HEK293 (cell line): ENCODE results near the gene RUFY1.

ENCODE experiments used
- GLI4 ChIP-seq: fragments of 450-650 bp; formaldehyde crosslinking; IDR thresholded peaks from 2 replicates; pipeline ENCODE4 v1.5.1; 2016; ENCODE audit warnings: missing biosample characterization, missing genetic modification characterization
- SP7 ChIP-seq: fragments of 450-650 bp; formaldehyde crosslinking; IDR thresholded peaks from 2 replicates; pipeline ENCODE4 v1.5.1; 2016; ENCODE audit warnings: missing biosample characterization, missing genetic modification characterization
- WT1 ChIP-seq: fragments of 450-650 bp; formaldehyde crosslinking; IDR thresholded peaks from 2 replicates; pipeline ENCODE4 v1.5.1; 2016; ENCODE audit warnings: missing biosample characterization, missing genetic modification characterization
- ZBTB21 ChIP-seq: fragments of 450-650 bp; formaldehyde crosslinking; IDR thresholded peaks from 2 replicates; pipeline ENCODE4 v1.5.1; 2017; ENCODE audit warnings: missing biosample characterization, missing genetic modification characterization
- ZBTB8A ChIP-seq: fragments of 450-650 bp; formaldehyde crosslinking; IDR thresholded peaks from 2 replicates; pipeline ENCODE4 v1.5.1; 2016; ENCODE audit warnings: missing biosample characterization, missing genetic modification characterization
- ZEB2 ChIP-seq: fragments of 450-650 bp; formaldehyde crosslinking; IDR thresholded peaks from 2 replicates; pipeline ENCODE4 v1.5.1; 2016; ENCODE audit warnings: missing biosample characterization, missing genetic modification characterization
- ZFP37 ChIP-seq: fragments of 450-650 bp; formaldehyde crosslinking; IDR thresholded peaks from 2 replicates; pipeline ENCODE4 v1.5.1; 2016; ENCODE audit warnings: missing biosample characterization, missing genetic modification characterization
- ZFP69B ChIP-seq: fragments of 450-650 bp; formaldehyde crosslinking; IDR thresholded peaks from 2 replicates; pipeline ENCODE4 v1.5.1; 2016; ENCODE audit warnings: missing biosample characterization, missing genetic modification characterization
- ZNF140 ChIP-seq: fragments of 450-650 bp; formaldehyde crosslinking; IDR thresholded peaks from 2 replicates; pipeline ENCODE4 v1.5.1; 2016; ENCODE audit warnings: missing biosample characterization, missing genetic modification characterization
- ZNF175 ChIP-seq: fragments of 450-650 bp; formaldehyde crosslinking; IDR thresholded peaks from 2 replicates; pipeline ENCODE4 v1.5.1; 2016; ENCODE audit warnings: missing biosample characterization, missing genetic modification characterization
- ZNF23 ChIP-seq: fragments of 450-650 bp; formaldehyde crosslinking; IDR thresholded peaks from 2 replicates; pipeline ENCODE4 v1.5.1; 2016; ENCODE audit warnings: missing biosample characterization, missing genetic modification characterization, borderline replicate concordance
- ZNF239 ChIP-seq: fragments of 450-650 bp; formaldehyde crosslinking; IDR thresholded peaks from 2 replicates; pipeline ENCODE4 v1.5.1; 2016; ENCODE audit warnings: missing biosample characterization, missing genetic modification characterization
- ZNF266 ChIP-seq: fragments of 450-650 bp; formaldehyde crosslinking; IDR thresholded peaks from 2 replicates; pipeline ENCODE4 v1.5.1; 2016; ENCODE audit warnings: missing biosample characterization, missing genetic modification characterization, low read depth
- ZNF335 ChIP-seq: fragments of 450-650 bp; formaldehyde crosslinking; conservative IDR thresholded peaks from 2 replicates; pipeline ENCODE4 v1.5.1; 2016; ENCODE audit warnings: missing biosample characterization, missing genetic modification characterization
- ZNF354C ChIP-seq: fragments of 450-650 bp; formaldehyde crosslinking; IDR thresholded peaks from 2 replicates; pipeline ENCODE4 v1.5.1; 2016; ENCODE audit warnings: missing biosample characterization, missing genetic modification characterization, low read depth, borderline replicate concordance
- ZNF391 ChIP-seq: fragments of 450-650 bp; formaldehyde crosslinking; IDR thresholded peaks from 2 replicates; pipeline ENCODE4 v1.5.1; 2016; ENCODE audit warnings: low read depth, missing biosample characterization, missing genetic modification characterization, borderline replicate concordance
- ZNF426 ChIP-seq: fragments of 450-650 bp; formaldehyde crosslinking; IDR thresholded peaks from 2 replicates; pipeline ENCODE4 v1.5.1; 2017; ENCODE audit warnings: missing biosample characterization, missing genetic modification characterization, mild to moderate bottlenecking, inconsistent platforms, moderate library complexity
- ZNF521 ChIP-seq: fragments of 450-650 bp; formaldehyde crosslinking; IDR thresholded peaks from 2 replicates; pipeline ENCODE4 v1.5.1; 2017; ENCODE audit warnings: missing biosample characterization, mild to moderate bottlenecking, missing genetic modification characterization
- ZNF529 ChIP-seq: fragments of 450-650 bp; formaldehyde crosslinking; IDR thresholded peaks from 2 replicates; pipeline ENCODE4 v1.5.1; 2017; ENCODE audit warnings: missing genetic modification characterization, missing biosample characterization; ENCODE audit not compliant: insufficient replicate concordance
- ZNF530 ChIP-seq: fragments of 450-650 bp; formaldehyde crosslinking; IDR thresholded peaks from 2 replicates; pipeline ENCODE4 v1.5.1; 2016; ENCODE audit warnings: low read depth, missing biosample characterization, missing genetic modification characterization
- ZNF600 ChIP-seq: fragments of 450-650 bp; formaldehyde crosslinking; IDR thresholded peaks from 2 replicates; pipeline ENCODE4 v1.5.1; 2016; ENCODE audit warnings: missing biosample characterization, missing genetic modification characterization
- ZNF654 ChIP-seq: fragments of 450-650 bp; formaldehyde crosslinking; IDR thresholded peaks from 2 replicates; pipeline ENCODE4 v1.5.1; 2016; ENCODE audit warnings: low read depth, missing biosample characterization, missing genetic modification characterization
- ZNF658 ChIP-seq: fragments of 450-650 bp; formaldehyde crosslinking; IDR thresholded peaks from 2 replicates; pipeline ENCODE4; 2016; ENCODE audit warnings: missing biosample characterization, missing genetic modification characterization
- ZNF792 ChIP-seq: fragments of 450-650 bp; formaldehyde crosslinking; IDR thresholded peaks from 2 replicates; pipeline ENCODE4 v1.5.1; 2016; ENCODE audit warnings: missing biosample characterization, missing genetic modification characterization
- ZSCAN30 ChIP-seq: fragments of 450-650 bp; IDR thresholded peaks from 2 replicates; pipeline ENCODE4 v1.5.1; 2018; ENCODE audit warnings: missing biosample characterization, mild to moderate bottlenecking, missing genetic modification characterization, moderate library complexity
- TF ChIP-seq, protein P1 (sequence below): fragments of 450-650 bp; formaldehyde crosslinking; IDR thresholded peaks from 2 replicates; pipeline ENCODE4 v1.5.1; 2016; ENCODE audit warnings: missing biosample characterization, missing genetic modification characterization
- TF ChIP-seq, protein P2 (sequence below): fragments of 450-650 bp; formaldehyde crosslinking; IDR thresholded peaks from 2 replicates; pipeline ENCODE4 v1.5.0; 2017; ENCODE audit warnings: missing biosample characterization, missing genetic modification characterization, borderline replicate concordance
- TF ChIP-seq, protein P3 (sequence below): fragments of 450-650 bp; formaldehyde crosslinking; IDR thresholded peaks from 2 replicates; pipeline ENCODE4 v1.5.1; 2017; ENCODE audit warnings: missing biosample characterization, missing genetic modification characterization
- TF ChIP-seq, protein P4 (sequence below): fragments of 450-650 bp; formaldehyde crosslinking; IDR thresholded peaks from 2 replicates; pipeline ENCODE4 v1.5.1; 2016; ENCODE audit warnings: missing biosample characterization, missing genetic modification characterization
- TF ChIP-seq, protein P5 (sequence below): fragments of 450-650 bp; formaldehyde crosslinking; IDR thresholded peaks from 2 replicates; pipeline ENCODE4 v1.5.1; 2017; ENCODE audit warnings: missing biosample characterization, missing genetic modification characterization

The RUFY1 gene

DNA sequence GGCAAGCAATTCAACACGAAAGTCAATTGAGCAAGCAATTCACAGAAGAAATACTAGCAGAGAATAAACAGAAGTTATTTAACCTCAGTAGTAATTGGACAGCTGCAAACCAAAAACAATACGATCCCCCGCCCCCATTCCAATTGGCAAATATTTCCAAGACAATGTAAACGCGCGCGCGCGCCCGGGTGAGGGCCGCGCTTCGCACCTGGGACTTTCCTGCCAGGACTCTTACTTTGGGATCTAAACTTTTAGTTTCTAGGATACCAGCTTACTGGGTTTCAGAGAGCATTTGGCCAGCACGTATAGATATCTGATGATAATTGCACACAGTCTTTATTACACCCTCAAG is 8.6 kb downstream of the RUFY1 start (continued):
- TF ChIP-seq, protein P1, sequence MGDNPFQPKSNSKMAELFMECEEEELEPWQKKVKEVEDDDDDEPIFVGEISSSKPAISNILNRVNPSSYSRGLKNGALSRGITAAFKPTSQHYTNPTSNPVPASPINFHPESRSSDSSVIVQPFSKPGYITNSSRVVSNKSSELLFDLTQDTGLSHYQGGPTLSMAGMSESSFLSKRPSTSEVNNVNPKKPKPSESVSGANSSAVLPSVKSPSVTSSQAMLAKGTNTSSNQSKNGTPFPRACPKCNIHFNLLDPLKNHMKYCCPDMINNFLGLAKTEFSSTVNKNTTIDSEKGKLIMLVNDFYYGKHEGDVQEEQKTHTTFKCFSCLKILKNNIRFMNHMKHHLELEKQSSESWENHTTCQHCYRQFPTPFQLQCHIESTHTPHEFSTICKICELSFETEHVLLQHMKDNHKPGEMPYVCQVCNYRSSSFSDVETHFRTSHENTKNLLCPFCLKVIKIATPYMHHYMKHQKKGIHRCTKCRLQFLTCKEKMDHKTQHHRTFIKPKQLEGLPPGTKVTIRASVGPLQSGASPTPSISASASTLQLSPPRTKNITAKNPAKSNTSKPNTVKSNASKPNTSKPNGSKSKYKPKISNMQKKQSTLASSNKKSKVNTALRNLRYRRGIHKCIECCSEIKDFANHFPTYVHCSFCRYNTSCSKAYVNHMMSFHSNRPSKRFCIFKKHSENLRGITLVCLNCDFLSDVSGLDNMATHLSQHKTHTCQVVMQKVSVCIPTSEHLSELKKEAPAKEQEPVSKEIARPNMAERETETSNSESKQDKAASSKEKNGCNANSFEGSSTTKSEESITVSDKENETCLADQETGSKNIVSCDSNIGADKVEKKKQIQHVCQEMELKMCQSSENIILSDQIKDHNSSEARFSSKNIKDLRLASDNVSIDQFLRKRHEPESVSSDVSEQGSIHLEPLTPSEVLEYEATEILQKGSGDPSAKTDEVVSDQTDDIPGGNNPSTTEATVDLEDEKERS: no peak
- TF ChIP-seq ZNF391 (tag by site-specific recombination) (no peak), ZBTB21 (no peak), ZNF792 (no peak), ZNF600 (tag by site-specific recombination) (no peak), ZNF658 (no peak), ZBTB8A (tag by site-specific recombination) (no peak), ZNF521 (no peak), ZSCAN30 (no peak), GLI4 (tag by site-specific recombination) (no peak), ZNF654 (tag by site-specific recombination) (no peak), ZNF266 (tag by site-specific recombination) (no peak), ZFP37 (tag by site-specific recombination) (no peak; the same call in 1 of the 2 replicates), ZNF335 (tag by site-specific recombination) (no peak), ZNF23 (tag by site-specific recombination) (no peak), ZNF175 (tag by site-specific recombination) (no peak), ZNF530 (no peak), ZNF426 (tag by site-specific recombination) (no peak), ZNF529 (tag by site-specific recombination) (no peak), SP7 (tag by site-specific recombination) (no peak; the same call in 1 of the 2 replicates), ZNF354C (no peak), ZNF239 (tag by site-specific recombination) (no peak), WT1 (tag by site-specific recombination) (no peak), ZFP69B (tag by site-specific recombination) (peak; percentile 32; the same call in 1 of the 2 replicates), ZNF140 (no peak), ZEB2 (peak; percentile 73)
- TF ChIP-seq, protein P2, sequence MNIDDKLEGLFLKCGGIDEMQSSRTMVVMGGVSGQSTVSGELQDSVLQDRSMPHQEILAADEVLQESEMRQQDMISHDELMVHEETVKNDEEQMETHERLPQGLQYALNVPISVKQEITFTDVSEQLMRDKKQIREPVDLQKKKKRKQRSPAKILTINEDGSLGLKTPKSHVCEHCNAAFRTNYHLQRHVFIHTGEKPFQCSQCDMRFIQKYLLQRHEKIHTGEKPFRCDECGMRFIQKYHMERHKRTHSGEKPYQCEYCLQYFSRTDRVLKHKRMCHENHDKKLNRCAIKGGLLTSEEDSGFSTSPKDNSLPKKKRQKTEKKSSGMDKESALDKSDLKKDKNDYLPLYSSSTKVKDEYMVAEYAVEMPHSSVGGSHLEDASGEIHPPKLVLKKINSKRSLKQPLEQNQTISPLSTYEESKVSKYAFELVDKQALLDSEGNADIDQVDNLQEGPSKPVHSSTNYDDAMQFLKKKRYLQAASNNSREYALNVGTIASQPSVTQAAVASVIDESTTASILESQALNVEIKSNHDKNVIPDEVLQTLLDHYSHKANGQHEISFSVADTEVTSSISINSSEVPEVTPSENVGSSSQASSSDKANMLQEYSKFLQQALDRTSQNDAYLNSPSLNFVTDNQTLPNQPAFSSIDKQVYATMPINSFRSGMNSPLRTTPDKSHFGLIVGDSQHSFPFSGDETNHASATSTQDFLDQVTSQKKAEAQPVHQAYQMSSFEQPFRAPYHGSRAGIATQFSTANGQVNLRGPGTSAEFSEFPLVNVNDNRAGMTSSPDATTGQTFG (tag by site-specific recombination): no peak
- TF ChIP-seq, protein P3, sequence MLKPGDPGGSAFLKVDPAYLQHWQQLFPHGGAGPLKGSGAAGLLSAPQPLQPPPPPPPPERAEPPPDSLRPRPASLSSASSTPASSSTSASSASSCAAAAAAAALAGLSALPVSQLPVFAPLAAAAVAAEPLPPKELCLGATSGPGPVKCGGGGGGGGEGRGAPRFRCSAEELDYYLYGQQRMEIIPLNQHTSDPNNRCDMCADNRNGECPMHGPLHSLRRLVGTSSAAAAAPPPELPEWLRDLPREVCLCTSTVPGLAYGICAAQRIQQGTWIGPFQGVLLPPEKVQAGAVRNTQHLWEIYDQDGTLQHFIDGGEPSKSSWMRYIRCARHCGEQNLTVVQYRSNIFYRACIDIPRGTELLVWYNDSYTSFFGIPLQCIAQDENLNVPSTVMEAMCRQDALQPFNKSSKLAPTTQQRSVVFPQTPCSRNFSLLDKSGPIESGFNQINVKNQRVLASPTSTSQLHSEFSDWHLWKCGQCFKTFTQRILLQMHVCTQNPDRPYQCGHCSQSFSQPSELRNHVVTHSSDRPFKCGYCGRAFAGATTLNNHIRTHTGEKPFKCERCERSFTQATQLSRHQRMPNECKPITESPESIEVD (tag by site-specific recombination): peak; percentile 68
- TF ChIP-seq, protein P4, sequence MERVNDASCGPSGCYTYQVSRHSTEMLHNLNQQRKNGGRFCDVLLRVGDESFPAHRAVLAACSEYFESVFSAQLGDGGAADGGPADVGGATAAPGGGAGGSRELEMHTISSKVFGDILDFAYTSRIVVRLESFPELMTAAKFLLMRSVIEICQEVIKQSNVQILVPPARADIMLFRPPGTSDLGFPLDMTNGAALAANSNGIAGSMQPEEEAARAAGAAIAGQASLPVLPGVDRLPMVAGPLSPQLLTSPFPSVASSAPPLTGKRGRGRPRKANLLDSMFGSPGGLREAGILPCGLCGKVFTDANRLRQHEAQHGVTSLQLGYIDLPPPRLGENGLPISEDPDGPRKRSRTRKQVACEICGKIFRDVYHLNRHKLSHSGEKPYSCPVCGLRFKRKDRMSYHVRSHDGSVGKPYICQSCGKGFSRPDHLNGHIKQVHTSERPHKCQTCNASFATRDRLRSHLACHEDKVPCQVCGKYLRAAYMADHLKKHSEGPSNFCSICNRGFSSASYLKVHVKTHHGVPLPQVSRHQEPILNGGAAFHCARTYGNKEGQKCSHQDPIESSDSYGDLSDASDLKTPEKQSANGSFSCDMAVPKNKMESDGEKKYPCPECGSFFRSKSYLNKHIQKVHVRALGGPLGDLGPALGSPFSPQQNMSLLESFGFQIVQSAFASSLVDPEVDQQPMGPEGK (tag by site-specific recombination): peak; percentile 11; the same call in 1 of the 2 replicates
- TF ChIP-seq, protein P5, sequence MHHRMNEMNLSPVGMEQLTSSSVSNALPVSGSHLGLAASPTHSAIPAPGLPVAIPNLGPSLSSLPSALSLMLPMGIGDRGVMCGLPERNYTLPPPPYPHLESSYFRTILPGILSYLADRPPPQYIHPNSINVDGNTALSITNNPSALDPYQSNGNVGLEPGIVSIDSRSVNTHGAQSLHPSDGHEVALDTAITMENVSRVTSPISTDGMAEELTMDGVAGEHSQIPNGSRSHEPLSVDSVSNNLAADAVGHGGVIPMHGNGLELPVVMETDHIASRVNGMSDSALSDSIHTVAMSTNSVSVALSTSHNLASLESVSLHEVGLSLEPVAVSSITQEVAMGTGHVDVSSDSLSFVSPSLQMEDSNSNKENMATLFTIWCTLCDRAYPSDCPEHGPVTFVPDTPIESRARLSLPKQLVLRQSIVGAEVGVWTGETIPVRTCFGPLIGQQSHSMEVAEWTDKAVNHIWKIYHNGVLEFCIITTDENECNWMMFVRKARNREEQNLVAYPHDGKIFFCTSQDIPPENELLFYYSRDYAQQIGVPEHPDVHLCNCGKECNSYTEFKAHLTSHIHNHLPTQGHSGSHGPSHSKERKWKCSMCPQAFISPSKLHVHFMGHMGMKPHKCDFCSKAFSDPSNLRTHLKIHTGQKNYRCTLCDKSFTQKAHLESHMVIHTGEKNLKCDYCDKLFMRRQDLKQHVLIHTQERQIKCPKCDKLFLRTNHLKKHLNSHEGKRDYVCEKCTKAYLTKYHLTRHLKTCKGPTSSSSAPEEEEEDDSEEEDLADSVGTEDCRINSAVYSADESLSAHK (tag by site-specific recombination): no peak
